ENCODE data around the gene ALAS1. TPM values are rescaled to one million over a fixed set of nuclear protein-coding genes. Genes with fewer than 3 reads are reported as not detected.

ALAS1 gene
- total RNA-seq, 1 experiment from 2014 or later = 80.2 TPM

- intact Hi-C loops (cut with micrococcal nuclease; ENCODE audit: unreplicated experiment) = no loop called here
- no peak for DNase-seq
- Mint-ChIP-seq H3K27me3 (ENCODE audit: unreplicated experiment) (no peaks in the 10 kb centered on the region), H3K9me3 (ENCODE audit: low read depth, unreplicated experiment) (no peaks in the 10 kb centered on the region), H3K4me1 (ENCODE audit: low read depth, unreplicated experiment) (no peaks in the 10 kb centered on the region), H3K36me3 (ENCODE audit: insufficient read depth, unreplicated experiment) (peaks cover 49% of the 10 kb centered on the region), H3K27ac (ENCODE audit: unreplicated experiment) (peak overlapping the region; percentile 24), H3K4me3 (ENCODE audit: low read depth, unreplicated experiment) (peak overlapping the region; percentile 9)
- CTCF ChIA-PET = interaction anchor here (1.1 kb wide), 1 partner anchor 11 kb away, joined by 3 read pairs; no protein-coding TSS in a partner anchor
- no TSS peak for BruUV-seq (replicated peaks)
- no peak for TF ChIP-seq CTCF (IDR thresholded peaks at IDR 0.05; ENCODE audit: unreplicated experiment)
These were observed 50.2 kb downstream of the ALAS1 start for GRCh38 chr3:52248165-52248541.

GRCh38 chr3:52248816-52249547 is 51.0 kb downstream of the ALAS1 start:
- CTCF ChIA-PET = interaction anchor here (0.5 kb wide), 1 partner anchor 79 kb away, joined by 3 read pairs; no protein-coding TSS in a partner anchor
- Mint-ChIP-seq H3K9me3 (ENCODE audit: low read depth, unreplicated experiment) (no peaks in the 10 kb centered on the region), H3K4me1 (ENCODE audit: low read depth, unreplicated experiment) (no peaks in the 10 kb centered on the region), H3K36me3 (ENCODE audit: insufficient read depth, unreplicated experiment) (peaks cover 58% of the 10 kb centered on the region), H3K4me3 (ENCODE audit: low read depth, unreplicated experiment) (no peak overlapping the region), H3K27me3 (ENCODE audit: unreplicated experiment) (no peaks in the 10 kb centered on the region), H3K27ac (ENCODE audit: unreplicated experiment) (peak overlapping the region; percentile 24)
- intact Hi-C loops (cut with micrococcal nuclease; ENCODE audit: unreplicated experiment) = no loop called here
- TF ChIP-seq CTCF (IDR thresholded peaks at IDR 0.05; ENCODE audit: unreplicated experiment) = no peak
- no peak for DNase-seq
- no TSS peak for BruUV-seq (replicated peaks)

GRCh38 chr3:52249683-52250082 is 51.7 kb downstream of the ALAS1 start:
- intact Hi-C loops (cut with micrococcal nuclease; ENCODE audit: unreplicated experiment) = no loop called here
- CTCF ChIA-PET = interaction anchor here (0.5 kb wide), 1 partner anchor 80 kb away, joined by 3 read pairs; no protein-coding TSS in a partner anchor
- TF ChIP-seq CTCF (IDR thresholded peaks at IDR 0.05; ENCODE audit: unreplicated experiment) = no peak
- no peak overlapping the region for H3K4me3 Mint-ChIP-seq (ENCODE audit: low read depth, unreplicated experiment)
- no peaks in the 10 kb centered on the region for H3K9me3 Mint-ChIP-seq (ENCODE audit: low read depth, unreplicated experiment)
- no TSS peak for BruUV-seq (replicated peaks)
- no peak for DNase-seq
- no peaks in the 10 kb centered on the region for H3K4me1 Mint-ChIP-seq (ENCODE audit: low read depth, unreplicated experiment)
- H3K36me3 Mint-ChIP-seq (ENCODE audit: insufficient read depth, unreplicated experiment) = peaks cover 61% of the 10 kb centered on the region
- no peak overlapping the region for H3K27ac Mint-ChIP-seq (ENCODE audit: unreplicated experiment)
- H3K27me3 Mint-ChIP-seq (ENCODE audit: unreplicated experiment) = no peaks in the 10 kb centered on the region

GRCh38 chr3:52250122-52250521 is 52.2 kb downstream of the ALAS1 start:
- Mint-ChIP-seq H3K27me3 (ENCODE audit: unreplicated experiment) (no peaks in the 10 kb centered on the region), H3K4me3 (ENCODE audit: low read depth, unreplicated experiment) (no peak overlapping the region), H3K27ac (ENCODE audit: unreplicated experiment) (no peak overlapping the region), H3K9me3 (ENCODE audit: low read depth, unreplicated experiment) (no peaks in the 10 kb centered on the region), H3K36me3 (ENCODE audit: insufficient read depth, unreplicated experiment) (peaks cover 58% of the 10 kb centered on the region), H3K4me1 (ENCODE audit: low read depth, unreplicated experiment) (no peaks in the 10 kb centered on the region)
- CTCF ChIA-PET = no interaction called here
- BruUV-seq (replicated peaks) = no TSS peak
- intact Hi-C loops (cut with micrococcal nuclease; ENCODE audit: unreplicated experiment) = no loop called here
- DNase-seq = no peak
- TF ChIP-seq CTCF (IDR thresholded peaks at IDR 0.05; ENCODE audit: unreplicated experiment) = no peak
